ENCODE measurements around the gene SRPRB. TPM values are rescaled to one million over a fixed set of nuclear protein-coding genes. Genes with fewer than 3 reads are reported as not detected.

SRPRB gene
- total and polyA plus RNA-seq, 2 experiments from 2014 or later: 25.6 to 36.0 TPM

GRCh38 chr3:133757701-133758567 is 47.7 kb upstream of the SRPRB start:
- no peak overlapping the region for H3K27ac ChIP-seq (ENCODE audit: low read depth)
- DNase-seq (ENCODE audit: low spot score) (no peak), ATAC-seq (no peak)
- H4K20me1 ChIP-seq (replicated peaks; ENCODE audit: insufficient read depth): no peaks in the 10 kb centered on the region
- no peak overlapping the region for H3K4me3 ChIP-seq
- peaks cover 7% of the 10 kb centered on the region; the same call in 1 of the 2 replicates for H3K4me1 ChIP-seq (ENCODE audit: insufficient read depth)
- H3K9me3 Mint-ChIP-seq: no peaks in the 10 kb centered on the region
- TF ChIP-seq EZH2 (IDR thresholded peaks at IDR 0.05; ENCODE audit: low read depth, unreplicated experiment): no peak
- H3K9me2 ChIP-seq (ENCODE audit: insufficient read depth): 0 out of 2 replicates have a peak, but pooled peaks cover 5% of the 10 kb centered on the region
- peaks cover 18% of the 10 kb centered on the region for H3K4me1 Mint-ChIP-seq
- H3F3A ChIP-seq (replicated peaks; ENCODE audit: low read depth): no peaks in the 10 kb centered on the region
- H3K4me2 ChIP-seq: no peak overlapping the region
- no peaks in the 10 kb centered on the region for H3K79me2 ChIP-seq (replicated peaks; ENCODE audit: insufficient read depth)
- H3K4me3 Mint-ChIP-seq: no peak overlapping the region
- no peaks in the 10 kb centered on the region for H3K36me3 ChIP-seq (ENCODE audit: insufficient read depth)
- peaks cover 6% of the 10 kb centered on the region for H3K27me3 Mint-ChIP-seq (ENCODE audit: insufficient read depth, low read depth, poor library complexity)
- no peak overlapping the region for H3K27ac Mint-ChIP-seq
- H3K36me3 Mint-ChIP-seq (ENCODE audit: low read depth): no peaks in the 10 kb centered on the region
- no peaks in the 10 kb centered on the region for H3K27me3 ChIP-seq (ENCODE audit: insufficient read depth)
- 0 out of 2 replicates have a peak overlapping the region, but pooled peaks have one; percentile 69 for H2AFZ ChIP-seq

GRCh38 chr3:133758568-133758928 is 47.1 kb upstream of the SRPRB start:
- peaks cover 7% of the 10 kb centered on the region; the same call in 1 of the 2 replicates for H3K4me1 ChIP-seq (ENCODE audit: insufficient read depth)
- no peak overlapping the region; the same call in 1 of the 2 replicates for H2AFZ ChIP-seq
- 0 out of 2 replicates have a peak, but pooled peaks cover 5% of the 10 kb centered on the region for H3K9me2 ChIP-seq (ENCODE audit: insufficient read depth)
- no peak for DNase-seq (ENCODE audit: low spot score)
- H3K4me1 Mint-ChIP-seq: peaks cover 18% of the 10 kb centered on the region
- no peaks in the 10 kb centered on the region for H3K36me3 ChIP-seq (ENCODE audit: insufficient read depth)
- no peaks in the 10 kb centered on the region for H3K79me2 ChIP-seq (replicated peaks; ENCODE audit: insufficient read depth)
- no peak for TF ChIP-seq NANOG (IDR thresholded peaks at IDR 0.05; ENCODE audit: borderline replicate concordance)
- TF ChIP-seq JUNB (IDR thresholded peaks at IDR 0.05; ENCODE audit: unreplicated experiment): no peak
- no peak for TF ChIP-seq ETS1 (IDR thresholded peaks at IDR 0.05)
- TF ChIP-seq CREB1 (CRISPR knock-in tag; IDR thresholded peaks at IDR 0.05; ENCODE audit: low read depth): no peak
- no peak for TF ChIP-seq REST (IDR thresholded peaks at IDR 0.05; ENCODE audit: unreplicated experiment)
- no peak for TF ChIP-seq ZNF114 (CRISPR knock-in tag; IDR thresholded peaks at IDR 0.05)
- H4K20me1 ChIP-seq (replicated peaks; ENCODE audit: insufficient read depth): no peaks in the 10 kb centered on the region
- H3K27me3 Mint-ChIP-seq (ENCODE audit: insufficient read depth, low read depth, poor library complexity): peaks cover 6% of the 10 kb centered on the region
- no peak for ATAC-seq
- H3K4me2 ChIP-seq: no peak overlapping the region
- H3K27ac ChIP-seq (ENCODE audit: low read depth): no peak overlapping the region
- H3K27me3 ChIP-seq (ENCODE audit: insufficient read depth): no peaks in the 10 kb centered on the region
- H3K36me3 Mint-ChIP-seq (ENCODE audit: low read depth): no peaks in the 10 kb centered on the region
- H3K27ac Mint-ChIP-seq: no peak overlapping the region
- no peaks in the 10 kb centered on the region for H3K9me3 Mint-ChIP-seq
- no peaks in the 10 kb centered on the region for H3F3A ChIP-seq (replicated peaks; ENCODE audit: low read depth)
- no peak overlapping the region for H3K4me3 ChIP-seq
- no peak overlapping the region for H3K4me3 Mint-ChIP-seq
